CMK (cell line): ENCODE results near the gene PITX1.
"Not testable (repeated sequence)": the region's sequence is repeated elsewhere in the genome, so short reads cannot be mapped to it uniquely, and the experiment has no call there.

ENCODE experiments used
- DNase-seq: peaks from one replicate; pipeline ENCODE4 v3.0.0-alpha.2; 2010; ENCODE audit warnings: low read depth

Gene PITX1

GRCh38 chr5:135033901-135034235 lies at the start of gene PITX1:
Gene PITX1 (minus strand): TSS chr5:135034228. CDS start chr5:135033881, 347 bp downstream.
- DNase-seq = no peak

- DNase-seq = not testable (repeated sequence)
Observed at GRCh38 chr5:135083334-135083733, 49.3 kb upstream of the PITX1 start.

- DNase-seq = no peak
Observed at GRCh38 chr5:135081240-135081639, 47.2 kb upstream of the PITX1 start.

GRCh38 chr5:135079760-135080159 lies 45.7 kb upstream of the PITX1 start:
- DNase-seq = no peak

- DNase-seq = no peak
Observed at GRCh38 chr5:135079099-135079681, 45.2 kb upstream of the PITX1 start.

- DNase-seq = no peak
Observed at GRCh38 chr5:135076801-135077200, 42.8 kb upstream of the PITX1 start.

- no peak for DNase-seq
Observed at GRCh38 chr5:135076051-135076491, 42.0 kb upstream of the PITX1 start.

- no peak for DNase-seq
Observed at GRCh38 chr5:135075621-135076020, 41.6 kb upstream of the PITX1 start.

- DNase-seq = no peak
Observed at GRCh38 chr5:135073761-135074345, 39.8 kb upstream of the PITX1 start.

GRCh38 chr5:135072387-135073281 lies 38.6 kb upstream of the PITX1 start:
- no peak for DNase-seq

GRCh38 chr5:135071311-135071710 lies 37.3 kb upstream of the PITX1 start:
- DNase-seq = no peak

GRCh38 chr5:135069895-135070657 lies 36.0 kb upstream of the PITX1 start:
- no peak for DNase-seq

- DNase-seq = no peak
Observed at GRCh38 chr5:135069016-135069770, 35.2 kb upstream of the PITX1 start.

GRCh38 chr5:135067587-135067986 lies 33.6 kb upstream of the PITX1 start:
- no peak for DNase-seq

GRCh38 chr5:135066781-135067180 lies 32.8 kb upstream of the PITX1 start:
- DNase-seq = no peak

GRCh38 chr5:135065306-135066265 lies 31.6 kb upstream of the PITX1 start:
- DNase-seq = no peak

- DNase-seq = no peak
Observed at GRCh38 chr5:135064235-135064570, 30.2 kb upstream of the PITX1 start.

- DNase-seq = no peak
Observed at GRCh38 chr5:135063511-135064234, 29.6 kb upstream of the PITX1 start.

GRCh38 chr5:135063056-135063445 lies 29.0 kb upstream of the PITX1 start:
- DNase-seq = no peak
